ENCODE results near the gene SLC9A7.

GRCh38 chrX:46803140-46803539, 44.2 kb upstream of the SLC9A7 start:
- TF ChIP-seq CTCF (tag by site-specific recombination; IDR thresholded peaks at IDR 0.05), result no peak
- TF ChIP-seq ZFP69B (tag by site-specific recombination; IDR thresholded peaks at IDR 0.05), result no peak
- TF ChIP-seq, protein P1, sequence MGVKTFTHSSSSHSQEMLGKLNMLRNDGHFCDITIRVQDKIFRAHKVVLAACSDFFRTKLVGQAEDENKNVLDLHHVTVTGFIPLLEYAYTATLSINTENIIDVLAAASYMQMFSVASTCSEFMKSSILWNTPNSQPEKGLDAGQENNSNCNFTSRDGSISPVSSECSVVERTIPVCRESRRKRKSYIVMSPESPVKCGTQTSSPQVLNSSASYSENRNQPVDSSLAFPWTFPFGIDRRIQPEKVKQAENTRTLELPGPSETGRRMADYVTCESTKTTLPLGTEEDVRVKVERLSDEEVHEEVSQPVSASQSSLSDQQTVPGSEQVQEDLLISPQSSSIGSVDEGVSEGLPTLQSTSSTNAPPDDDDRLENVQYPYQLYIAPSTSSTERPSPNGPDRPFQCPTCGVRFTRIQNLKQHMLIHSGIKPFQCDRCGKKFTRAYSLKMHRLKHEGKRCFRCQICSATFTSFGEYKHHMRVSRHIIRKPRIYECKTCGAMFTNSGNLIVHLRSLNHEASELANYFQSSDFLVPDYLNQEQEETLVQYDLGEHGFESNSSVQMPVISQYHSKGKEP (tag by site-specific recombination; IDR thresholded peaks at IDR 0.05), result no peak
- TF ChIP-seq PRDM4 (tag by site-specific recombination; IDR thresholded peaks at IDR 0.05), result no peak
- TF ChIP-seq YY1 (tag by site-specific recombination; IDR thresholded peaks at IDR 0.05), result no peak
- TF ChIP-seq PBX3 (CRISPR knock-in tag; IDR thresholded peaks at IDR 0.05), result no peak
- TF ChIP-seq ZNF596 (tag by site-specific recombination; IDR thresholded peaks at IDR 0.05), result no peak
- no peak for TF ChIP-seq ZNF354C (tag by site-specific recombination; IDR thresholded peaks at IDR 0.05; ENCODE audit: borderline replicate concordance, low read depth)
- no peak for TF ChIP-seq ZBTB20 (tag by site-specific recombination; IDR thresholded peaks at IDR 0.05)
- no peak for TF ChIP-seq ZNF202 (tag by site-specific recombination; IDR thresholded peaks at IDR 0.05; ENCODE audit: borderline replicate concordance)
- TF ChIP-seq, protein P2, sequence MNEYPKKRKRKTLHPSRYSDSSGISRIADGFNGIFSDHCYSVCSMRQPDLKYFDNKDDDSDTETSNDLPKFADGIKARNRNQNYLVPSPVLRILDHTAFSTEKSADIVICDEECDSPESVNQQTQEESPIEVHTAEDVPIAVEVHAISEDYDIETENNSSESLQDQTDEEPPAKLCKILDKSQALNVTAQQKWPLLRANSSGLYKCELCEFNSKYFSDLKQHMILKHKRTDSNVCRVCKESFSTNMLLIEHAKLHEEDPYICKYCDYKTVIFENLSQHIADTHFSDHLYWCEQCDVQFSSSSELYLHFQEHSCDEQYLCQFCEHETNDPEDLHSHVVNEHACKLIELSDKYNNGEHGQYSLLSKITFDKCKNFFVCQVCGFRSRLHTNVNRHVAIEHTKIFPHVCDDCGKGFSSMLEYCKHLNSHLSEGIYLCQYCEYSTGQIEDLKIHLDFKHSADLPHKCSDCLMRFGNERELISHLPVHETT (tag by site-specific recombination; IDR thresholded peaks at IDR 0.05), result no peak
- TF ChIP-seq SP7 (tag by site-specific recombination; IDR thresholded peaks at IDR 0.05), result no peak
- no peak for TF ChIP-seq ZNF324 (tag by site-specific recombination; IDR thresholded peaks at IDR 0.05)
- TF ChIP-seq HOXA7 (CRISPR knock-in tag; IDR thresholded peaks at IDR 0.05; ENCODE audit: borderline replicate concordance), result no peak
